GM12892 (cell line): ENCODE results near the gene VPS18.

Experiments
- POLR2A ChIP-seq: IDR thresholded peaks from 2 replicates; pipeline ENCODE4 v1.6.1; 2011; ENCODE audit warnings: low read depth, low read length, control low read depth
- POLR2AphosphoS5 ChIP-seq: IDR thresholded peaks from 2 replicates; pipeline ENCODE4 v1.6.1; 2011; ENCODE audit warnings: low read depth, low read length, control low read depth
- TAF1 ChIP-seq: IDR thresholded peaks from 2 replicates; pipeline ENCODE4 v1.6.1; 2011; ENCODE audit warnings: low read depth, mild to moderate bottlenecking, control low read depth, low read length, borderline replicate concordance

GRCh38 chr15:40931300-40932142 is 37.3 kb downstream of the VPS18 start:
- no peak for TF ChIP-seq POLR2AphosphoS5
- TF ChIP-seq POLR2A: no peak
- TF ChIP-seq TAF1: no peak
